CD4-positive, alpha-beta T cell treated with Interleukin-17A for 1 hour (primary cell): ENCODE data around the gene SKA2.
"Not testable (repeated sequence)": the region's sequence is repeated elsewhere in the genome, so short reads cannot be mapped to it uniquely, and the experiment has no call there.

Source experiments
- DNase-seq: peaks from one replicate; pipeline ENCODE4 v3.0.0-alpha.2; 2020

SKA2 gene, protein sequence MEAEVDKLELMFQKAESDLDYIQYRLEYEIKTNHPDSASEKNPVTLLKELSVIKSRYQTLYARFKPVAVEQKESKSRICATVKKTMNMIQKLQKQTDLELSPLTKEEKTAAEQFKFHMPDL

DNA sequence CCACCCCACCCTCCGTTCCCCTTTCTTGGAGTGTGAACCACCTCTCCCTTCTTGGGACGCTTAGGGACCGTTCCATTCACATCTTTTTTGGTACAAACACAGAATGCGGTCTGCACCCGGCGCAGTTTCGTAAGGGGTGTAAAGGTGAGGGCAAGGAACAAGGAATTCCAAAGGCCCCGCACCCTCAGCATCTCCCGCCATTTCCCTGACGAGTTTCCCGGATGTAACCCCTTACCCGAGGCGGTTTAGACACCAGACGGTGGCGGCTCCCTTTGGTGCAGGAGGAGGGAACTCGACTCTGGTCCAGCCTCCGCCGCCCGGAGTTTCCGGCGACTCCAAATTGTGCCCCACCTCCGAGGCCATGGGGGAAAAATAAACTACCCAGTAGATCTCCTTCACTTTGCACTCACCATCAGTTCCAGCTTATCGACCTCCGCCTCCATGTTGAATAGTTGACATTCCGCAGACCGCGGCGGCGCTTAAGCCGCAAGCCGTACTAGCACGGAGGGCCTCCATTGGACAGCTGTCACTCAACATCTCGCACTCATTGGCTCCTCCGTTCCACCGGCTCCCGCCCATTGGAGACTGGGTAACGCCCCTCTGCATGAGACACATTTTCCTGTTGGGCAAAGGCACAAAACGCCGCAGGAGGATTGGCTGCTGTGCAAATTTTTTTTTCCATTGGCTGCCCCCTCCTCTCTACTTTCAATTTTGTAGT lies at the start of gene SKA2:
Gene SKA2, minus strand, starts transcription at position 466 of the 718 bp plus-strand sequence. Its CDS starts 23 bp downstream, at position 443.
- DNase-seq = no peak

DNA sequence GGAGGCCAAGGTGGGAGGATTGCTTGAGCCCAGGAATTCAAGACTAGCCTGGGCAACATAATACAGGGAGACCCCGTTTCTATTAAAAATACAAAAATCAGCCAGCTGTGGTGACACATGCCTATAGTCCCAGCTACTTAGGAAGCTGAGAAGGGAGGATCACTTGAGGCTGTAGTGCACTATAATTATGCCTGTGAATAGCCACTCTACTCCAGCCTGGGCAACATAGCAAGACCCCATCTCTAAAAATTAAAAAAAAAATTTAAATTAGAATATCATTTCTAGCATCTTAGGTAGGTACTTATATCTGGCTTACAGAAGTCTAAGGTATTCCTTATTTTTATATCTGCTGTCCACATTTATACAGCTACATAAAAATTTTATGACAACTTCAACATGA lies 47.3 kb upstream of the SKA2 start:
- DNase-seq = no peak

DNA sequence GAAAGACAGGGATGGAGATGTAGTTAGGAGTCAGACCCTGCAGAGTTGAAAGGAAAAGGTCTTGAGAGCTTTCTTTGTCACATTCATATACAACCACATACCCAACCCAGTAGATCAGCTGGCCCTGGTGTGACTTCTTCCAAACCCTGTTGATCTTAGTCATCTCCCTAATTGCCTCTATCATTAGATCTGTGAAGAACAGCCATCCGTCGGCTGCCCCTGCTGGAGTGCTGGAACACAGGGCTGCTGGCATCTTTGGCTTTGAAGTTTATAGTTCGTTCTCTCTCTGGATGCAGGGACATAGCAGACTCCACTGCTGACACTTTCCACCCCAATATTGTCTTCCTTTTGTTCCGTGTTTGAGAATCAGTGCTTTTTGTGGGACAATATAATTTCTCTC lies 44.4 kb upstream of the SKA2 start:
- no peak for DNase-seq

DNA sequence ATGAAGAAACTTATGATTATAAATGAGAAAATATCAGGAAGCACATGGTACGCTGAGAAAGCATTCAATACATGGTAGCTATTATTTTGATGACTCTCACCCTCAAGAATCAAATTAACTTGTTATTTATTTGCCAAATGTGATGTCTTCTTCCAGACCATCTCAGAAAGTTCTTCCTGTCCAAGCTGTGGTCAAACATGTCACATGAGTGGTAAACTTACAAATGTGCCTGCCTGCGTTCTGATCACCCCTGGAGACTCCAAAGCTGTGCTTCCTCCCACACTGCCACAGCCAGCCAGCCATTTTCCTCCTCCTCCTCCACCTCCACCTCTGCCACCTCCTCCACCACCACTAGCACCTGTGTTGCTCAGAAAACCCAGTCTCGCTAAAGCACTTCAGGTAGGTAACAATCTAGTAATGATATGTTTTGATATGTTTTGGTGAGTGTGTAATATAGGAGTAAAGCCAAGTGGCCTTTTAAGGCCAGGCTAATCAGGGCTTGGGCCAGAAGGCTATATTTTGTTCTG lies 38.4 kb upstream of the SKA2 start:
- DNase-seq = no peak

DNA sequence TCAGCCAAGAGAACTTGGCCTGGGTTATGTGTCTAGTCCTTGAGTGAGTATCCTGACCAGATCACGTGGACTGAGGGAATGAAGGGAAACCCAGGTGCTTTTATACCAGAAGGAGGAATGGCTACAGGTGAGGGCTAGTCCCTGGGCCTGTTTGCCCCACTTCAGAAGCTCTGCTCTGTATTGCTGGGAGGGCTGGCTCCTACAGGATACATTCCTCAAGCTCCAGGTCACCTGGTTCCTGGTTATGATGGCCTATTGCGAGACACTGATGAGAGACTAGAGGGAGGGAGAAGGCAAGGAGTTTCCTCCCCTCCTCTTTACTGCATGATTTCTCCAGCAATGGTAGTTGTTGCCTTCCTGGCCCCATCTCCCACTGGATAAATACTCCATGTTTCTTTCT lies 35.8 kb upstream of the SKA2 start:
- DNase-seq = no peak

- DNase-seq = no peak
Measured at GRCh38 chr17:59186850-59187249, 31.9 kb upstream of the SKA2 start.

GRCh38 chr17:59185997-59186396 lies 31.0 kb upstream of the SKA2 start:
- no peak for DNase-seq

DNA sequence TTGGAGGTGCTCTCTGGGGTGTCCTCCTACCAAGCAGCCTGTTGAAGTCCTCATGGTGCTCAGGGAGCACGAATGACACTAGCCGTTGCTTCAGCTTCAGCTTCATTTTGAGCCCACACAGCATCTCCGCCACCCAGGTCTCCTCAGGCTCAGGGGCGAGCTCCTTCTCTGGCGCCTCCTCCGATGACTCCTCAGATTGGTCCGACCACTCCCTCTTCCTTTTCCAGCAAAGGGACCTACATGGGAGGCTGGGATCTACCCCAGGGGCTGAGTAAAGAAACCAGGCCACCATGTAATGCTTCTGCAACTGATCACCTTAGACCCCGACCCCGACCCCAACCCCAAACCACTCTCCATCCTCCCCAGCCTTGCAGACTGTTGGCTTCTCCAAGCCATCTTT lies 26.5 kb upstream of the SKA2 start:
- DNase-seq = no peak

- DNase-seq = no peak
Measured at GRCh38 chr17:59180626-59181025, 25.6 kb upstream of the SKA2 start.

DNA sequence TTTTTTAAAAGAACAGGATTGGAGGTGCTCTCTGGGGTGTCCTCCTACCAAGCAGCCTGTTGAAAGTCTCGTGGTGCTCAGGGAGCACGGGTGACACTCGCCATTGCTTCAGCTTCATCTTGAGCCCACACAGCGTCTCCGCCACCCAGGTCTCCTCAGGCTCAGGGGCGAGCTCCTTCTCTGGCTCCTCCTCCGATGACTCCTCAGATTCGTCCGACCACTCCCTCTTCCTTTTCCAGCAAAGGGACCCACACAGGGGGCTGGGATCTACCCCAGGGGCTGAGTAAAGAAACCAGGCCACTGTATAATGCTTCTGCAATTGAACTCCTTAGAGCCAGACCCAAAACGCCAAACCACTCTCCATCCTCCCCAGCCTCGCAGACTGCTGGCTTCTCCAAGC lies 24.6 kb upstream of the SKA2 start:
- DNase-seq = not testable (repeated sequence)

DNA sequence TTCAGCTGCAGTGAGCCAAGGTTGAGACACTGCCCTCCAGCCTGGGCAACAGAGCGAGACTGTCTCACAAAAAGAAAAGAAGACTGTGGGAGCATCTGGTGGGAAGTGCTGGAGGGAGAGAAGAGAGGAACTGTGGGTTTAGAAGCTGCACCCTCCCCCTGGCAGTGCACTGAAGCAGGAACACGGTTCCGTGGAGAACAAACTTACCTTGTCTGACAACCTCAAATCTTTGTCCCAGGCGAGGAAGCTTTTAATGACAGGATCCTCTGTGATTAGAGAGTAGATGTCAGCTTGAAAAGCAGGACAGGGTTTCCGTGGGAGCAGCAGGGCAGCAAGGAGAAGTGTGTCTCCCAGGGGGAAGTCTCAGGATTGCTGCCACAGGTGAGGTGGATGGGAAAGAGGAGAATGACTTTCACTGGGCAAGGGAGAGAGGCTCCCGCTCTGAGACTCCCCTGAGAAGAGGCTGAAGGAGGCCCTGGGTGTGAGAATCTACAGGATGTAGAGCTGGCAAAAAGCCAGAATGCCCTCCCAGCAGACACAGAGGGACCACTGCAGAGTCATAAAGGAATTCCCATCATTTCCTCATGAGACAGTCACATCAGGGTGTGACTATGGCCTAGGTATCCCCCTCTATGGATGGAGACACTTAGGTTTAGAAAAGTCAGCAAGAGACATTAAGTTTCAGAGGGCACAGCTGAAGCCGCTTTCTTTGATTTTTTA lies 23.4 kb upstream of the SKA2 start:
- DNase-seq = no peak

GRCh38 chr17:59175076-59175475 lies 20.1 kb upstream of the SKA2 start:
- no peak for DNase-seq

DNA sequence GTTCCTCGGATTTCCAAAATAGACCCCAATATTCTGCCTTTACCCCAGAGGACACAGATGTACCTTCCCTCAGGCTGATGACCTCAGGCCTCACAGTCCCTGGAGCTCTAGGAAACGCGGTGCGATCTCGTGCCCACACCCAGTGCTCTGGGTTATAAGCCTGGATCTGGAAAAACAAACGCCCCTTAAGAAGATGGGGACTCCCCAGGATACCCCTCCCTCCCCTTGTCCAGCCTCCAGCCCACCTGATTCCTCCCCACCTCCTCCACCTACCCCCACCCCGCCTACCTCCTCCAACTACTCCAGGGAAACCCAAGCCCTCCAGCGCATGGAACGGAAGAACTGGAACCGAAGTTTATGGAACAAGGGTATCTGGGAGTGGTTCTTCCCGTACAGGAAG lies 19.7 kb upstream of the SKA2 start:
- no peak for DNase-seq

GRCh38 chr17:59172436-59173004 lies 17.5 kb upstream of the SKA2 start:
- DNase-seq = no peak

GRCh38 chr17:59167571-59168001 lies 12.6 kb upstream of the SKA2 start:
- DNase-seq = no peak

GRCh38 chr17:59165933-59166342 lies 11.0 kb upstream of the SKA2 start:
- peak; percentile 70 for DNase-seq

DNA sequence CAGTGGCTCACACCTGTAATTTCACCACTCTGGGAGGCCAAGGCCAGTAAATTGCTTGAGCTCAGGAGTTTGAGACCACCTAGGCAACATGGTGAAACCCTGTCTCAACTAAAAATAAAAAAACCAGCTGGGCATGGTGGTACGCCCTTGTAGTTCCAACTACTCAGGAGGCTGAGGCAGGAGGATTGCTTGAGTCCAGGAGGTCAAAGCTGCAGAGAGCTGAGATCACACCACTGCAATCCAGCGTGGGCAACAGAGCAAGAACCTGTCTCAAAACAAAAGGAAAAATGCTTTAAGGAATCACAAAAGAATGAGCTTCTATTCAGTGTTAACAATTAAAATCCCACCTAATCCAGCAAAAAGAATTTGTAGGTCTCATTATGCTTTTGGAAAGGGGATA lies 6.5 kb upstream of the SKA2 start:
- no peak for DNase-seq

DNA sequence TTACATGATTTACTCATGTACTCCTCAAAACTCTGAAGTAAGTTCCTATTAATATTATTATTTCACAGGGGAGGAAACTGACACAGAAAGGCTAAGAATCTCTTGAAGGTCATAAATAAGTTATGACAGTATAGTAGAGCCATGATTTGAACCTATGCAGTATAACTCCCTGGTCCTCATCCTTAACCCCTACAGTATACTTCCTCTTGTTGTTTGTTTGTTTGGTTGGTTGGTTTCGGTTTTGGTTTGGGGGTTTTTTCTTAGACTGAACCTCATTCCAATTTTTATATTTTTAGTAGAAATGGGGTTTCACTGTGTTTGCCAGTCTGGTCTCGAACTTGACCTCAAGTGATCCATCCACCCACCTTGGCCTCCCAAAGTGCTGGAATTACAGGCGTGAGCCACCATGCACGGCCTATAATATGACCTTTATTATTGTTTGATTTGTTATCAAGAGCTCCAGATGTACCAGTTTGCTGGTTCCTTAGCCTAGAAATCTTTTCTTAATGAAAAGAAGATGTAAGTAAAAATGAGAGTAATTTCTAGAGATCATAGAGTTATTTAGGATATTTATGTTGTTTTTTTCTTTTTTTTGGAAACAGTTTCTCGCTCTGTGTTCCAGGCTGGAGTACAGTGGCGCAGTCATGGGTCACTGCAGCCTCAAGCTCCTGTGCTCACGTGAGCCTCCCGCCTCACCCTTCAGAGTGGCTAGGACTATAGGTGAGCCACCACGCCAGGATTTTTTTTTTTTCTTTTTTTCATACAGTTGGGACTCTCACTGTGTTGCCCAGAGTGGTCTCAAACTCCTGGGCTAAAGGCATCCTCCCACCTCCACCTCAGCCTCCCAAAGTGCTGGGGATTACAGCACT lies 5.4 kb upstream of the SKA2 start:
- peak; percentile 55 for DNase-seq

- DNase-seq = peak; percentile 99
Measured at GRCh38 chr17:59155439-59156177, 622 bp upstream of the SKA2 start, which contains the start of gene PRR11. Gene PRR11 (plus strand): TSS chr17:59155746. CDS start chr17:59169753, 14,007 bp downstream.

- peak; percentile 37 for DNase-seq
Measured at GRCh38 chr17:59154292-59154720, 680 bp downstream of the SKA2 start.

- no peak for DNase-seq
Measured at GRCh38 chr17:59152925-59153324, 2.1 kb downstream of the SKA2 start.

- no peak for DNase-seq
Measured at GRCh38 chr17:59151591-59151990, 3.4 kb downstream of the SKA2 start.
